ENCODE results near the gene POLA1. TPM values are rescaled to one million over a fixed set of nuclear protein-coding genes. Genes with fewer than 3 reads are reported as not detected.

Gene POLA1
- total RNA-seq, 1 donor, result 12.9 TPM

GRCh38 chrX:24955372-24955930, 261.7 kb downstream of the POLA1 start:
- no peak for DNase-seq (ENCODE audit: low read depth in 2 of 3, low spot score in 2 of 3)

- DNase-seq (ENCODE audit: low read depth in 2 of 3, low spot score in 2 of 3), result no peak
These were observed 263.1 kb downstream of the POLA1 start for GRCh38 chrX:24956828-24957227.

DNA sequence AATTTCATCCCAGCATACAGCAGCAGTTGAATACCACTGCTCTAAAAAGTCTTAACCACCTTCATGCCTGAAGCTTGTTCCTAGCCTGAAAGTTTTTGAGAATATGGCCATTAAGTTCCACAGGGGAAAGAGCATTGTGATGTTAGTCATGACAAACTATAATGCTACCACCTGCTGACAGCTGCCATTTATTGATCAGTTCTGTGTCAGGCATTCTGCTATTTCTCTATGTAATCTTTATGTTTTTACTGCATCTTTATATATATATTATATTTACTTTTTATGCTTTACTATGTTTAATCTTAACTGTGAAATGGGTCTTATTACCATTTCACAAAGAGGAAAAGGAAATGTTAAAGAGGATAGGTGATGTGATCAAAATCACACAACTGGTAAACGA, 268.1 kb downstream of the POLA1 start:
- no peak for DNase-seq (ENCODE audit: low read depth in 2 of 3, low spot score in 2 of 3)

DNA sequence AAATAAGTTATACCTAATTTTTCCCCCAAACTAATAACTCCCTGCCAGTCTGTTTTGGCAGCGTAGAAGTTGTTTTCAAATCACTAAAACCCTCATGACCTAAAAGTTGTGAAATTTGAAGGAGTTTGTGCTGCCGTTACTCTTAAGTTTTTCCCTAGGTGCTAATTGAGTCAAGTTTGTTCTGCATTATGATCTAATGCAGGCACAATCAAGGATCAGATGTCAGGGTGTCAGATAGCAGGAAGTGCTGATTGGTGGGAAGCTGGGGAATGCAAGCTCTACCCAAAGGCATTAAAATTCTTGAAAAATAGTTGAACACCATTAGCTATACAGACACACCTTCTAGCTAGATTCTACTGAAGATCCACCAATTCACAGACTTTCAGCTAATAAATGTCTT, 270.1 kb downstream of the POLA1 start:
- DNase-seq (ENCODE audit: low read depth in 2 of 3, low spot score in 2 of 3), result no peak

DNA sequence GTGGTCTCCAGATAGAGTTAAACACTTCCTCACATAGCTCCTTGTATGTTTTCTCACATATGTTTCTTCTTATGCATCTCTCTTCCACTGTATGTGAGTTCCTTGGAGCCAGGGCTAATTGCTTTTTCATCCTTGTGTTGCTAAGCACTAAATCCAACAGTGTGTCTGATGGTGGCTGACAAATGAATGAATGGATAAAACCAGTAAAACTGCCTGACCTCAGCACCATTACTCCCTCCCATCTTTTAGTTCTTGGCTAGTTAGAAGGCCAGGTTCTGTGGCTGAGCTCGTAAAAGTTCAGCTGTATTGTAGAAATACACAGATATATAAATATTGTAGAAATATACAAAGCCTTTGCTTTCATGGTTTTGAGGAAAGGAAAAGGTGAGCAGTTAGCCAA, 271.7 kb downstream of the POLA1 start:
- no peak for DNase-seq (ENCODE audit: low read depth in 2 of 3, low spot score in 2 of 3)

- DNase-seq (ENCODE audit: low read depth in 2 of 3, low spot score in 2 of 3), result no peak
These were observed 276.1 kb downstream of the POLA1 start for GRCh38 chrX:24969812-24970211.

DNA sequence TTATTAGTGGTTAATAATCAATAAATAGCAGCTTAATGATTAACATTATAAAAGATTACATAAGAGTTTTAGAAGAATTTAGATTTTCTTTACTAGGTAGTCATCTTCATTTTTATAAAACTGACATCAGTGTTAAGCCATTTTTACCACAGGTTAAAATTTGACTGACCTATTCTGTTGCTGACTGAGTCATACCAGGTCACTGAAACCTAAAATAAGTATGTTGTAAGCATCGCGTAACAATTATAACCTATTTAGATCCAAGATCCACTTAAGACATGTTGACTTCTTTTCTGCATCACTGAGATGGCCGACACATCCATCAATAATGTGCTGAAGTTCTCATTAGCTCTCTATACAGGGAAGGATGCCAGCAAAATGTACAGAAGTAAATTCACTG, 285.4 kb downstream of the POLA1 start:
- DNase-seq (ENCODE audit: low read depth in 2 of 3, low spot score in 2 of 3), result no peak

- no peak for DNase-seq (ENCODE audit: low read depth in 2 of 3, low spot score in 2 of 3)
These were observed 287.3 kb downstream of the POLA1 start for GRCh38 chrX:24981030-24981429.

GRCh38 chrX:24982306-24982965, 288.7 kb downstream of the POLA1 start:
- DNase-seq (ENCODE audit: low read depth in 2 of 3, low spot score in 2 of 3), result no peak

DNA sequence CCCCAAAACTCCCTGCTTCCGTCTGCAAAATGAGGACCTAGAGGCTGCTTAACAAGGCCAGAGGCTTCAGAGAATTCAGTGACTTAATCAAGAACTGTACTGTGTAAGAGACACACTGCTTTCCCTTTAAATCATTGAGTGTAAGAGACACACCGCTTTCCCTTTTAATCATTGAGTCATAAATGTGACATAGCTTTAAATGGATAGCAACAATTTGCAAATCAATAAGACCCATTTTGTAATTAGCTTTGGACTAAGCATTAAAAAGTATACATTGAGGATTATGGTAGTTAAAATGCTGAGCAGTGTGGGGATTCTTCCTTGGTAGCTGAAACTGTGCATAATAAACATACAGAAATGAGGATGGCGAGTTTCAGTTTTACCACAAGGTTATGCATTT, 290.2 kb downstream of the POLA1 start:
- DNase-seq (ENCODE audit: low read depth in 2 of 3, low spot score in 2 of 3), result no peak

GRCh38 chrX:24985120-24985519, 291.4 kb downstream of the POLA1 start:
- no peak for DNase-seq (ENCODE audit: low read depth in 2 of 3, low spot score in 2 of 3)

DNA sequence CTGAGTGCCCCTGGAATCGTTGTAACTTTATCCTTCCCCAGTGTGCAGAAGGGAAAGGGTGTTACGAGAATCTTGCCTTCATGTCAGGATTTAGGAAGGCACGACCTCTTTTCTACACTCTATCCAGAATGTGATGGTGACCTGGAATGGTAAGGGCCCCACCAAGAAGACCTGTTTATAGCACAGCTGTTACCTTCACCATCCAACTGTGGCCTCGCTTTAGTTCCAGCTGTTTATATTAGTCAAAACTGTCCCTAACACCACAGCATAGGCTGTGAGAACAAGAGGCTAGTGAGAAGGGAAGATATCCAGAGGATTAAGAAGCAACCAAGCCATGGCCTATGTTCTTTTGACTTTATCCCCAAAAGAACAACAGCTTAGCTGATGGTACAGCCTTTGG, 294.0 kb downstream of the POLA1 start:
- DNase-seq (ENCODE audit: low read depth in 2 of 3, low spot score in 2 of 3), result no peak

DNA sequence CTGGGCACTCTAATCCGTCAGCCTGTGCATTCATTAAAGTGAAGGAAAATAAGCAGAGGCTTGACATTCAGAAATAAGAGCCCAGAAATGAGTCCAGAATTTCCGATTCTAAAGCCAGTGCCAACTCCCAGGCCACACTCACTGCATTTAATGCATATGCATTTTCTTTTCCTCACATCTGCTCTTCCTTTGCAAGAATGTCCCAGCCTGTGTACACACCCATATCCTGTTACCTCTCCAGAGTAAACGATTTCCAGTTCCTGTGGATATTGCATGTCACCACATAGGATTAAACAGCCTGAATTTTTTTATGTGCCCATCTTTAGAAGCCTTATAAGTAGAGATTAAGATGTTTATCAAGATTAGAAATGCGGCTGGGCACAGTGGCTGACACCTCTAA, 294.6 kb downstream of the POLA1 start:
- DNase-seq (ENCODE audit: low read depth in 2 of 3, low spot score in 2 of 3), result no peak

DNA sequence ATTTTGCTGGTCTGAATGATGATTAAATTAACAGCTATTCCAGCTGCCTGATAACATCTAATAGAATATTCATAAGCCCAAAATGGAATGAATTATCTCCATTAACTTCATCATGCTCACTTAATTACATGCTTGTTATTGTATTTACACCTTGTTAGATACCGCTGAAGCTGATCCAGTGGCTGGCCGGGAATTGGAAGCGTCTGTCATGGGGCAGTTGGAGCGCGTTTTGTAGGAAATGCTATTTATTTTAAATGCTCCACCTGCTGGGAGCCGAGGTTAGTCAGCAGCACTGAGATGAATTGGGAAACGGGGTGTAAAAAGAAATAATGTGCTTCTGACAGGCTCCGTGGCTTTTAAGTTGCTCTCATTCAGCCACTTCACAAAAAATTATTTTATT, 296.8 kb downstream of the POLA1 start:
- DNase-seq (ENCODE audit: low read depth in 2 of 3, low spot score in 2 of 3), result no peak

DNA sequence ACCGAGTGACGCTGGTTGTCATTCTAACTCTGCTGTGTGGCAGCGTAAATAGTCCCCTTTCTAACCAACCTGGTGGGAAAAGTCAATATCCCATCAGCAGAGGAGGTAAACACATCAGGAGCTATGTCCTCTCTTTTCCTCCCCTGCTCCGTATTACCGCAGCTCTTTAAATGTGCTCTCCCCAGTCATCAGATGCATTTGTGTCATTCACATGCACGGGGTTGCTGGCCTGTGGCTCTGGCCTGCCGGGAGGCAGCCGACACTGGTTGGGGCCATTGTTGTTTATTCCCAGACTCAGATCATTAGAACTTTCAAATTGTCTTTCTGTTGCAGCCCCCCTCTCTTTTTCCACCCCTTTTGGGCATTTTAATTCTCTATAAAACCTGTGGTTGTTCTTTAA, 300.2 kb downstream of the POLA1 start:
- no peak for DNase-seq (ENCODE audit: low read depth in 2 of 3, low spot score in 2 of 3)

DNA sequence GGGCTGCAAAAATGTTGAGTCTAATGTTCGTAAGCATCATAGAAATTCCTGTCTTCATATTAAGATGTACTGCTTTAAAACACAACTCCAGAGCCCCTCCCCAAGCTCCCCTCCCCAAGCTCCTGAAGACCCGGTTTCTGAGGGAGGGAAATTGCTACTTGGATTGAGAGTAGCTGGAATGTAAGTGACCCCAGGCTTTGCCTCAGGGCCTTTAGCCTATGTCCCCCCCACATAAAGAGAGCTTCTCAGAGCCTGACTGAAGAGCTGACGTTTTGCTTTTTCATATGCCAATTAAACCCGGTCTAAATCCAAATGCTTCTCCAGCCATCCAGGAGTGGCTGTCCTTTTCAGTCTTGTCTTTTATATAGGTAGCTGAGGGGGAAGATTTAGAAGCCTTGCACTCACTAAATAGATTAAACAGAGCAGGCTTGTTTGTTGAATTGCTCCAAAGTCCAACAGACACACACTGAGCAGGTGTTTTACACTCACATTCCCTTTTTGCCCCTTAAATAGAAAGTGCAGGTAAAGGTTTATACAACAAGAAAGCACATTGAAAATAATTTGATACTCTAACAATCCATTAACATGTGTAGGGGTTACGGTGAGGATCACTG, 302.5 kb downstream of the POLA1 start:
- DNase-seq (ENCODE audit: low read depth in 2 of 3, low spot score in 2 of 3), result no peak

DNA sequence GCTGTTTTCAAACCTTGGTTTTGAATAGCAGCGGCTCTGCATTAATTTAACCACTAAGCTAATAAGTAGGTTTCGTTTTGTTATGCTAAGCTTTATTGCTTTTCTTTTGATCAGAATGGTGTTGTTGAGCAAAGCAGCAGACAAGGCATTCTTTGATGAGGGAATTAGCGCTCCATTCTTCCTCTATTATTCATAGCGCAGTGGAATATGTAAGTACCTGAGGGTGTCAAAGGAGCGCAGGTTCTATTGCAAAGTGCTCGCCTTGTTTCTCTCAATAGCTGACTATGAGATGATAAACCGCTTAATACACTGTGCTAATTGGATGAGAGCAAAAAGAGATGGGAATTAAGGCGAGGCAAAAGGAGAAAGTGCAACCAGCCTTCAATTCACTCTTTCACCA, 305.8 kb downstream of the POLA1 start:
- no peak for DNase-seq (ENCODE audit: low read depth in 2 of 3, low spot score in 2 of 3)

- DNase-seq (ENCODE audit: low read depth in 2 of 3, low spot score in 2 of 3), result no peak
These were observed 308.3 kb downstream of the POLA1 start for GRCh38 chrX:25001808-25002660.

- DNase-seq (ENCODE audit: low read depth in 2 of 3, low spot score in 2 of 3), result no peak
These were observed 308.9 kb downstream of the POLA1 start for GRCh38 chrX:25002661-25003020.

DNA sequence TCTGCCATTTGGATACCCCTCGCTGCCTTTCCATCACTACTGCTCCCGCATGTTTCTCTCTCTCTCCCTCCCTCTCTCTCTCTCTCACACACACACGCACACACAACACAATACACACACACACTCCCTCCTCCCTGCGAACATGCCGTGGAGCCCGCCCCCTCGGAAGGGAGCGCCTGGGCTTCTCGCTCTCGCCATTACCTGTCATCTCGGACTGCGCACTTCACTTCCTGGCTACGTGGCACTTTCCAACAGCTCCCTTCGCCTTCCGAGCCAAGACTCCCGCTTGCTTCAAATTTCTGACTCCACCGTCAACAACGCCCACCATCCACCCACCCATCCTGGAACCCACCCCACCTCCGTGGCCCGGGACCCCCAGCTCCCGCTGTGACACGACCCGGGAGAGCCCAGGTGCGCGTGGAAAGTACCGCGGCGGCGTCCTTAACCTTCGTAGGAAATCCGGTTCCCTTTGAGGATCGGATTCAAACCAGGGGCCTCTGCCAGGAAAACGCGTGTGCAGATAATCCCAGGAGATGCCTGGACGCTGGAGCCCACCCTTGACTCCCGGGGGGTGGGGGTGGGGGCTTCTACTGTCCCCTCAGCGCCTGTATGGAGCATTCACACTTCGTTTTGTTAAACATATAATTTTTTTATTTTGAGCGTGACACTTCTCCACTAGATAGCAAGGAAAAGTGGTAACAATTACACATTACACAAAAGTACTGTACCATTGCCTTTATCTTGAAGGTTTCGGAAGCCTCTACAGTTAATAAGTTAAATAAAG, 309.5 kb downstream of the POLA1 start:
- no peak for DNase-seq (ENCODE audit: low read depth in 2 of 3, low spot score in 2 of 3)

DNA sequence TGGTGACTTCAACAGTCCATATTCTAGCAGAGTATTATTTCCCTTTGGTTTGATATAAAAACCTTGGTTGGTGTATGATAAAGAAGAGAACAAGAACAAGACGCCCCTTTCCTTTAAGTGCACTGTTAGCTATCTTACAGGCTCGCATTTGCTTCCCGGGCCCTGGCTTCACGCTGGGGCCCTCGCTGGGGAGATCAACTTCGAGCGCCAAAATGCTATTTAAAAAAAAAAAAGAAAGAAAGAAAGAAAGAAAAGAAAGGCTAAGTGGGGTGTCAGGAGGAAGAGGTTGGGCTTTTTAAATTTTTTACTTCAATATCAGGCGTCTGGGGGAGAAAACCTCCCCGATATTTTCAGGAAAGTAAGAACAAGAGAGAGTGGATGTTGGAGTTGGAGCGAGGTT, 310.3 kb downstream of the POLA1 start:
- no peak for DNase-seq (ENCODE audit: low read depth in 2 of 3, low spot score in 2 of 3)
